Left ventricle myocardium inferior (tissue), 1 donor: ENCODE measurements around the gene NDUFB10. TPM values are rescaled to one million over a fixed set of nuclear protein-coding genes. Genes with fewer than 3 reads are reported as not detected.
A peak's percentile ranks its signal among the peaks of the same experiment; 100 is the strongest.
"Not testable (repeated sequence)": the region's sequence is repeated elsewhere in the genome, so short reads cannot be mapped to it uniquely, and the experiment has no call there.

Experiments
- DNase-seq: peaks from one replicate; pipeline ENCODE4 v3.0.0-alpha.2; 2020
- H3K27ac ChIP-seq: fragments of 200-600 bp; replicated peaks from 2 replicates; pipeline ENCODE4 v1.8.0; 2021
- H3K27me3 ChIP-seq: fragments of 200-600 bp; 2 replicates; pipeline ENCODE4 v1.8.0; 2021; ENCODE audit warnings: low read depth
- H3K36me3 ChIP-seq: fragments of 200-600 bp; 2 replicates; pipeline ENCODE4 v1.8.0; 2021
- H3K4me1 ChIP-seq: fragments of 200-600 bp; 2 replicates; pipeline ENCODE4 v1.8.0; 2021
- H3K4me3 ChIP-seq: fragments of 200-600 bp; 2 replicates; pipeline ENCODE4 v1.8.0; 2021; ENCODE audit warnings: mild to moderate bottlenecking, moderate library complexity
- H3K9me3 ChIP-seq: fragments of 200-600 bp; replicated peaks from 2 replicates; pipeline ENCODE4 v1.8.0; 2021
- CTCF ChIP-seq: fragments of 200-600 bp; IDR thresholded peaks from 2 replicates; pipeline ENCODE4 v1.8.0; 2021; ENCODE audit warnings: antibody characterized with exemption, mild to moderate bottlenecking, borderline replicate concordance
- intact Hi-C: fragments of 100-400 bp; cut with micrococcal nuclease; formaldehyde crosslinking; loops from one replicate; pipeline ENCODE4 v1.11.0; 2022
- total RNA-seq: library from RNA; stranded (reverse); fragmentation: NEBNext Ultra II Directional; extraction: Animal tissue kit (Norgen Biotek cat#: 25700); gene quantifications from one replicate; pipeline ENCODE4 v1.2.1, GENCODE V29; 2021
- donor health status: DM: no; HTN: yes; CAD: no; lungs with severe emphysema.

NDUFB10 gene
- total RNA-seq, 1 donor from 2014 or later, result 601 TPM

- peaks cover 24% of the 10 kb centered on the region for H3K4me1 ChIP-seq
- TF ChIP-seq CTCF, result no peak
- no peaks in the 10 kb centered on the region for H3K36me3 ChIP-seq
- intact Hi-C loops, result no loop called here
- H3K27ac ChIP-seq, result peak overlapping the region; percentile 89
- DNase-seq, result no peak
- H3K9me3 ChIP-seq, result no peaks in the 10 kb centered on the region
- H3K4me3 ChIP-seq, result peak overlapping the region; percentile 64
- H3K27me3 ChIP-seq, result no peaks in the 10 kb centered on the region
These were observed 5.6 kb upstream of the NDUFB10 start for GRCh38 chr16:1953734-1954133.

- H3K27ac ChIP-seq, DNase-seq, intact Hi-C loops, H3K9me3 ChIP-seq, H3K4me3 ChIP-seq, H3K27me3 ChIP-seq: not testable (repeated sequence)
- peaks cover 16% of the 10 kb centered on the region for H3K36me3 ChIP-seq
- peaks cover 33% of the 10 kb centered on the region for H3K4me1 ChIP-seq
These were observed 1.8 kb upstream of the NDUFB10 start for GRCh38 chr16:1957434-1958142.

- H3K27ac ChIP-seq, H3K4me3 ChIP-seq, intact Hi-C loops, H3K27me3 ChIP-seq, H3K9me3 ChIP-seq, DNase-seq: not testable (repeated sequence)
- Histone ChIP-seq H3K36me3 (peaks cover 21% of the 10 kb centered on the region), H3K4me1 (peaks cover 38% of the 10 kb centered on the region)
These were observed 1.2 kb upstream of the NDUFB10 start for GRCh38 chr16:1958143-1958491.

- H3K27ac ChIP-seq, result peak overlapping the region; percentile 97
- TF ChIP-seq CTCF, result no peak
- no peaks in the 10 kb centered on the region for H3K27me3 ChIP-seq
- H3K9me3 ChIP-seq, result no peaks in the 10 kb centered on the region
- DNase-seq, result no peak
- intact Hi-C loops, result no loop called here
- peaks cover 45% of the 10 kb centered on the region for H3K4me1 ChIP-seq
- H3K4me3 ChIP-seq, result peak overlapping the region; percentile 97
- peaks cover 28% of the 10 kb centered on the region for H3K36me3 ChIP-seq
These were observed 546 bp upstream of the NDUFB10 start for GRCh38 chr16:1958715-1959268.

- intact Hi-C loops, result no loop called here
- H3K27me3 ChIP-seq, result no peaks in the 10 kb centered on the region
- H3K9me3 ChIP-seq, result no peaks in the 10 kb centered on the region
- peaks cover 28% of the 10 kb centered on the region for H3K36me3 ChIP-seq
- peak overlapping the region; percentile 97 for H3K27ac ChIP-seq
- DNase-seq, result no peak
- peak overlapping the region; percentile 97 for H3K4me3 ChIP-seq
- H3K4me1 ChIP-seq, result peaks cover 64% of the 10 kb centered on the region
- TF ChIP-seq CTCF, result no peak
These were observed 1.6 kb downstream of the NDUFB10 start for GRCh38 chr16:1960665-1961630.

GRCh38 chr16:1961651-1962067 lies 2.3 kb downstream of the NDUFB10 start:
- peaks cover 68% of the 10 kb centered on the region for H3K4me1 ChIP-seq

GRCh38 chr16:1962161-1963153 lies 3.1 kb downstream of the NDUFB10 start:
- H3K27ac ChIP-seq, DNase-seq, H3K4me3 ChIP-seq, intact Hi-C loops, H3K27me3 ChIP-seq, H3K9me3 ChIP-seq: not testable (repeated sequence)
- Histone ChIP-seq H3K4me1 (peaks cover 68% of the 10 kb centered on the region), H3K36me3 (peaks cover 28% of the 10 kb centered on the region)

More at GRCh38 chr16:1961651-1962067, 2.3 kb downstream of the NDUFB10 start:
- no peak for DNase-seq
- TF ChIP-seq CTCF, result no peak
- peaks cover 28% of the 10 kb centered on the region for H3K36me3 ChIP-seq
- no peak overlapping the region for H3K4me3 ChIP-seq
- no peaks in the 10 kb centered on the region for H3K9me3 ChIP-seq
- peak overlapping the region; percentile 97 for H3K27ac ChIP-seq
- intact Hi-C loops, result no loop called here
- H3K27me3 ChIP-seq, result no peaks in the 10 kb centered on the region
